Measurements from ENCODE around the gene SLC6A1. TPM values are rescaled to one million over a fixed set of nuclear protein-coding genes. Genes with fewer than 3 reads are reported as not detected.

The SLC6A1 gene
- total RNA-seq, 1 experiment from 2014 or later: not detected

- no peak for TF ChIP-seq POLR2AphosphoS5 (IDR thresholded peaks at IDR 0.05; ENCODE audit: low read depth, low read length)
- no peak for TF ChIP-seq REST (IDR thresholded peaks at IDR 0.05; ENCODE audit: low read depth)
- no peak for TF ChIP-seq CBX3 (IDR thresholded peaks at IDR 0.05; ENCODE audit: low read depth)
- no peak for TF ChIP-seq JUND (IDR thresholded peaks at IDR 0.05)
- TF ChIP-seq FOSL1 (IDR thresholded peaks at IDR 0.05; ENCODE audit: low read depth): no peak
- TF ChIP-seq ELF1 (IDR thresholded peaks at IDR 0.05; ENCODE audit: borderline replicate concordance, low read depth): no peak
- ATAC-seq (no peak), DNase-seq (ENCODE audit: low read depth, low spot score) (no peak)
- Histone ChIP-seq H3K9me3 (ENCODE audit: control insufficient read depth in 1 of 2, insufficient read depth in 1 of 2, low read depth in 1 of 2, low read length in 2 of 2) (no peaks in the 10 kb centered on the region), H3K9me2 (ENCODE audit: insufficient read depth) (no peaks in the 10 kb centered on the region), H3K27me3 (ENCODE audit: insufficient read depth, low read length) (peaks cover 49% of the 10 kb centered on the region; the same call in 1 of the 2 replicates), H4K20me1 (ENCODE audit: insufficient read depth) (no peaks in the 10 kb centered on the region), H3K9ac (ENCODE audit: low read length) (no peak overlapping the region), H3K4me3 (replicated peaks in 1 of 2; ENCODE audit: low read depth in 1 of 2, low read length in 2 of 2) (no peak overlapping the region), H3K4me2 (ENCODE audit: low read length) (no peak overlapping the region), H3K36me3 (ENCODE audit: control insufficient read depth in 1 of 2, insufficient read depth in 2 of 2, low read length in 2 of 2) (no peaks in the 10 kb centered on the region), H3K27ac (ENCODE audit: low read depth, low read length) (no peak overlapping the region), H2AFZ (ENCODE audit: low read depth, low read length, poor library complexity, severe bottlenecking) (no peak overlapping the region), H3K79me2 (ENCODE audit: insufficient read depth, low read length) (no peaks in the 10 kb centered on the region), H3K4me1 (ENCODE audit: control insufficient read depth in 1 of 2, insufficient read depth in 2 of 2, low read length in 2 of 2) (0 out of 4 replicates have a peak, but pooled peaks cover 0 to 4% of the 10 kb centered on the region in 2 experiments)
- POLR2A ChIA-PET: no interaction called here
- CTCF ChIA-PET: no interaction called here
- no TSS peak for BruUV-seq (replicated peaks)
- intact Hi-C loops (cut with micrococcal nuclease): no loop called here
- RAD21 ChIA-PET (ENCODE audit: low non-redundant PET in 1 of 2, low total read pairs in 2 of 2, uncharacterized antibody in 2 of 2, unreplicated experiment in 2 of 2): no interaction called here
These were observed 6.9 kb downstream of the SLC6A1 start for GRCh38 chr3:10999221-11000107.

Data from HCT116 (cell line).